ENCODE measurements around the gene PRR13. TPM values are rescaled to one million over a fixed set of nuclear protein-coding genes. Genes with fewer than 3 reads are reported as not detected.
A peak's percentile ranks its signal among the peaks of the same experiment; 100 is the strongest.

PRR13 gene
- total RNA-seq, 2 donors from 2014 or later = 98.8 to 104 TPM

DNA sequence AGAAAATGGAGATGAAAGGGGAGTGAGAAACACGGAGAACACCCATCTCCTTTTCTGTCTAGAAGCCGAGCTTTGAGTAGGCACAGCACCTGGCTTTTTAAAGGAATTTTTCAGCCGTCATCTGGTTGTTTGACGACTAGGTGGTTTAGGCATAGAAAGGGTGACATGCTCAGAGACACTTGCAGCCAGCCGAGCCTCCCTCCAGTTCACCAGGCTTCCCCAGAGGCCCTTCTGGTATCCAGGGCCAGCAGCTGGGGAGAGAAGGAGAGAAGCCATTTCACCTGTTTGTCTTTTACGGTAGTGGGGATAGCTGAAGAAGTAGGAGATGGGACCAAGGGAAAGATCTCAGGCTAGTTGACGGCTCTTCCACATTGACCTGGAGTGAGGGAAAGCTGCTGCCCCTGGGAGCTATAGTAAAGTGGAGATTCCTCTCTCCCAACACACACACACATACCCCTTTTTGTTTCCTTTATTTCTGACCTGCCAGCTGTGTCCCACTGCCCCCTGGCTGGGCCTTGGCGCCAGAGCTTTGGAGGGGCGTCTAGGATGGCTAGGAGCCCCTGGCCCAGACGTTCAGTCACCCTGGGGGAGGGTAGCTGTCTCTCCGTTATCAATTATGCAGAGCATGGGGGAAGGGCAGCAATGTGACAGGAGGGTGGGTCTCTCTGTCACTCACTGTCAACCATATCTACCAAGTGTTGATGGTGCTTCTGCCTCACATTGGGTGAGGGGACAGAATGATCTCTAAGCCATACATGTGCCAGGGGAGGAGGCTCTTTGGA is 52.3 kb downstream of the PRR13 start:
- Histone ChIP-seq H3K4me3 (peak overlapping the region; percentile 50 to 58), H3K4me1 (replicated peaks) (peaks cover 4% of the 10 kb centered on the region), H3K9me3 (no peaks in the 10 kb centered on the region), H3K36me3 (no peaks in the 10 kb centered on the region), H3K27me3 (replicated peaks; ENCODE audit: insufficient read depth) (no peaks in the 10 kb centered on the region), H3K27ac (peak overlapping the region; percentile 84 to 89)
- intact Hi-C loops (cut with DNase I) = no loop called here
- WGBS = 23% methylated on average over 11 of the region's 11 CpGs
- DNase-seq (ENCODE audit: low spot score) = no peak
- TF ChIP-seq POLR2AphosphoS5 (IDR thresholded peaks at IDR 0.05) (no peak), POLR2A (IDR thresholded peaks at IDR 0.05) (no peak)
- TF ChIP-seq, protein P1, sequence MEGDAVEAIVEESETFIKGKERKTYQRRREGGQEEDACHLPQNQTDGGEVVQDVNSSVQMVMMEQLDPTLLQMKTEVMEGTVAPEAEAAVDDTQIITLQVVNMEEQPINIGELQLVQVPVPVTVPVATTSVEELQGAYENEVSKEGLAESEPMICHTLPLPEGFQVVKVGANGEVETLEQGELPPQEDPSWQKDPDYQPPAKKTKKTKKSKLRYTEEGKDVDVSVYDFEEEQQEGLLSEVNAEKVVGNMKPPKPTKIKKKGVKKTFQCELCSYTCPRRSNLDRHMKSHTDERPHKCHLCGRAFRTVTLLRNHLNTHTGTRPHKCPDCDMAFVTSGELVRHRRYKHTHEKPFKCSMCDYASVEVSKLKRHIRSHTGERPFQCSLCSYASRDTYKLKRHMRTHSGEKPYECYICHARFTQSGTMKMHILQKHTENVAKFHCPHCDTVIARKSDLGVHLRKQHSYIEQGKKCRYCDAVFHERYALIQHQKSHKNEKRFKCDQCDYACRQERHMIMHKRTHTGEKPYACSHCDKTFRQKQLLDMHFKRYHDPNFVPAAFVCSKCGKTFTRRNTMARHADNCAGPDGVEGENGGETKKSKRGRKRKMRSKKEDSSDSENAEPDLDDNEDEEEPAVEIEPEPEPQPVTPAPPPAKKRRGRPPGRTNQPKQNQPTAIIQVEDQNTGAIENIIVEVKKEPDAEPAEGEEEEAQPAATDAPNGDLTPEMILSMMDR (IDR thresholded peaks at IDR 0.05) = no peak

Other genes starting within 250 kb of the PRR13 start
- gene ITGB7, start 234.5 kb upstream of the PRR13 start, total RNA-seq = 1 to 10 TPM; 1.2 to 1.7 TPM
- gene RARG, start 209.5 kb upstream of the PRR13 start, total RNA-seq = 10 to 100 TPM; 28.9 to 30.4 TPM
- gene ESPL1, start 173.4 kb upstream of the PRR13 start, total RNA-seq = 1 to 10 TPM in 1 of 2 donors, under 1 TPM in 1; 0.55 to 6.1 TPM
- gene PFDN5, start 146.2 kb upstream of the PRR13 start, total RNA-seq = 100 to 1,000 TPM; 552 to 673 TPM
- 10 to 100 TPM; 48.1 to 75.4 TPM for gene MYG1, start 142.0 kb upstream of the PRR13 start, total RNA-seq
- 10 to 100 TPM; 50.7 to 79.3 TPM for gene AAAS, start 120.1 kb upstream of the PRR13 start, total RNA-seq
- not detected for gene SP7, start 105.4 kb upstream of the PRR13 start, total RNA-seq
- gene SP1, start 61.6 kb upstream of the PRR13 start, total RNA-seq = 10 to 100 TPM; 60.1 to 84.5 TPM
- 10 to 100 TPM in 1 of 2 donors, not detected in 1; 44.5 TPM for gene AMHR2, start 17.9 kb upstream of the PRR13 start, total RNA-seq
- 100 to 1,000 TPM; 322 to 534 TPM for gene PCBP2, start 10.4 kb downstream of the PRR13 start, total RNA-seq
- gene MAP3K12, start 57.7 kb downstream of the PRR13 start, total RNA-seq = 10 to 100 TPM in 1 of 2 donors, 1 to 10 TPM in 1; 4.3 to 30.9 TPM
- 10 to 100 TPM; 23.4 to 45.7 TPM for gene TARBP2, start 59.5 kb downstream of the PRR13 start, total RNA-seq
- gene NPFF, start 65.8 kb downstream of the PRR13 start, total RNA-seq = not detected
- 10 to 100 TPM; 37.9 to 46.7 TPM for gene ATF7, start 184.6 kb downstream of the PRR13 start, total RNA-seq
- 100 to 1,000 TPM; 419 to 728 TPM for gene ATP5MC2, start 234.3 kb downstream of the PRR13 start, total RNA-seq